Neural progenitor cell (in vitro differentiated cells): ENCODE measurements around the gene AVPR1A.

ENCODE experiments used
- CTCF ChIP-seq: fragments of 200-600 bp; sonication (generic); IDR thresholded peaks from 2 replicates; pipeline ENCODE4 v1.5.1; 2017; ENCODE audit warnings: antibody characterized with exemption, mild to moderate bottlenecking
- EZH2 ChIP-seq: fragments of 200-600 bp; sonication (generic); IDR thresholded peaks from 2 replicates; pipeline ENCODE4 v1.6.1; 2017; ENCODE audit warnings: antibody characterized with exemption, mild to moderate bottlenecking, moderate library complexity

GRCh38 chr12:63164911-63165310 is 13.9 kb upstream of the AVPR1A start:
- TF ChIP-seq CTCF (no peak), EZH2 (no peak)
